ENCODE measurements around the gene PRPF38B. TPM values are rescaled to one million over a fixed set of nuclear protein-coding genes. Genes with fewer than 3 reads are reported as not detected.

Gene PRPF38B
- total RNA-seq, 1 donor from 2014 or later, result 62.4 TPM

DNA sequence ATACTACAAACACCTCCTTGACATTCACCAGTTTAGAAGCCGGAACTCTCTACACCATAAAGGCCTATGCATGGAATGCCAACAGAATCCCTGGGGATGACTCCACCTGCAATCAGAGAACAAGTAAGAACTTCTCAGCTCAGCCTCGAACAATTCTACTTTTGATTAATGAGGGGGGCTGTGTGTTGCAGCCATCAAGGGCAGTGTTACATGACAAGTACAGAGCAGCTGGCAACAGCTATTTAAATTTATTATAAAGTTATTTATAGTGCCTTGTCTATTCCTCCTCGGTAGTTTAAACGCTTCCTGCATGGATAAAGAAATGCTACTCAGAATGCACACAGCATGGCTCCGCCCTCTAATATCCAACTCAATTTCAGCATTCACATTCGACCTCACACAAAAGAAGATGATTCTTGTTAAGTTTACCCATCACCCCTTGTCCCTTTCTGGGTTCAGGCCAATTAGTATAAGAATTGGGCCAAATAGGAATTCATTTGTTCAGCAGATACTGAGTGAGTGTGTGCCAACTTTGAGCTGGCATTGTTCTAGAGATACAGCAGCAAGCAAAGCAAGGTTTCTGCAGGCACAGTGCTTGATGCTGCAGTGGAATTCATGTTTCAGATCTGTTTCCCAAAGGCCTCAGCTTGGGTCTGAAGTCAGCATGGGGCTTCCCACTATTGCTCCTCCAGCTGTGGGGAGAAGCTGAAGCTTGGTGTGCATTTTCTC, 27.0 kb downstream of the PRPF38B start:
- no peak for DNase-seq (ENCODE audit: low spot score in 2 of 2, unreplicated experiment in 2 of 2)
- Mint-ChIP-seq H3K9me3 (no peaks in the 10 kb centered on the region), H3K4me3 (no peak overlapping the region), H3K27me3 (ENCODE audit: low read depth) (peaks cover 2% of the 10 kb centered on the region), H3K27ac (no peak overlapping the region), H3K4me1 (peaks cover 3% of the 10 kb centered on the region), H3K36me3 (no peaks in the 10 kb centered on the region)
- TF ChIP-seq, protein P1, sequence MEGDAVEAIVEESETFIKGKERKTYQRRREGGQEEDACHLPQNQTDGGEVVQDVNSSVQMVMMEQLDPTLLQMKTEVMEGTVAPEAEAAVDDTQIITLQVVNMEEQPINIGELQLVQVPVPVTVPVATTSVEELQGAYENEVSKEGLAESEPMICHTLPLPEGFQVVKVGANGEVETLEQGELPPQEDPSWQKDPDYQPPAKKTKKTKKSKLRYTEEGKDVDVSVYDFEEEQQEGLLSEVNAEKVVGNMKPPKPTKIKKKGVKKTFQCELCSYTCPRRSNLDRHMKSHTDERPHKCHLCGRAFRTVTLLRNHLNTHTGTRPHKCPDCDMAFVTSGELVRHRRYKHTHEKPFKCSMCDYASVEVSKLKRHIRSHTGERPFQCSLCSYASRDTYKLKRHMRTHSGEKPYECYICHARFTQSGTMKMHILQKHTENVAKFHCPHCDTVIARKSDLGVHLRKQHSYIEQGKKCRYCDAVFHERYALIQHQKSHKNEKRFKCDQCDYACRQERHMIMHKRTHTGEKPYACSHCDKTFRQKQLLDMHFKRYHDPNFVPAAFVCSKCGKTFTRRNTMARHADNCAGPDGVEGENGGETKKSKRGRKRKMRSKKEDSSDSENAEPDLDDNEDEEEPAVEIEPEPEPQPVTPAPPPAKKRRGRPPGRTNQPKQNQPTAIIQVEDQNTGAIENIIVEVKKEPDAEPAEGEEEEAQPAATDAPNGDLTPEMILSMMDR (IDR thresholded peaks at IDR 0.05; ENCODE audit: unreplicated experiment), result no peak

DNA sequence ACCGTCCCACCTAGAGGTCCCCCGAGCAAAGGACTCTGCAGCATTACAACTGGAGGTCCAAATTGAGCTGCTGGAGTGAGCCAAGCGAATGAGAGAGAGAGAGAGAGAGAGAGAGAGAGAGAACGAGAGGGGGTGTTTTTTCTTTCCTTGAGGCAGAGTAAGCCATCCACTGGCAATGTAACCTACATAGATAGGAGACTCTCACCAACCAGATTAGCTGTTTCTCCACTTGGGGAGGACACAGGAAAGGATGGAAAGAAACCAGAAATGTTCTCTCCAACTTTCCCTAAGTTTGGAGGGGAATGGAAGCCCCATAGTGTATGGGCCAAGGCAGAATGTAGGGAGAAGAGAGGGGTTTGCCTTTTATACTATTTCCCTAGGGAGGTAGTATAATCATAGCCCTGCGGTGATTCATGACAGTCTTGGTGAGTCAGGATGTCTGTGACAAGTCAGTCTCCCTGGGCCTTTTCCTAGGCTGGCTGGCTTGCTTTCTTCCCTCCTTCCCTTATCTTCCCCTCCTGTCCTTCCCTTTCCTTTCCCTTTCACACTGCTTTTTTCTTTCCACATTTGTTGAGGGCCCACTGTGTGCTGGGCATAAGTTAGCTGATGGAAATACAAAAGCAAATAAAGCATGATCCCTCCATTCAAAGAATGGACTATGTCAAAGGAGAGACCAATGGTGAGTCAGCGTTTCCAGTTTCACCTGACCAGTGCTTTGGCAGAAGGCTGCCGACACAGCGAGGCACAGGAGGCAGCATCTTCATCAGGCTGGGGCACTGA, 27.7 kb downstream of the PRPF38B start:
- Mint-ChIP-seq H3K4me3 (no peak overlapping the region), H3K9me3 (no peaks in the 10 kb centered on the region), H3K36me3 (no peaks in the 10 kb centered on the region), H3K27ac (no peak overlapping the region), H3K4me1 (peaks cover 3% of the 10 kb centered on the region), H3K27me3 (ENCODE audit: low read depth) (peaks cover 2% of the 10 kb centered on the region)
- DNase-seq (ENCODE audit: low spot score in 2 of 2, unreplicated experiment in 2 of 2), result no peak
- TF ChIP-seq, protein P1 (IDR thresholded peaks at IDR 0.05; ENCODE audit: unreplicated experiment), result no peak

DNA sequence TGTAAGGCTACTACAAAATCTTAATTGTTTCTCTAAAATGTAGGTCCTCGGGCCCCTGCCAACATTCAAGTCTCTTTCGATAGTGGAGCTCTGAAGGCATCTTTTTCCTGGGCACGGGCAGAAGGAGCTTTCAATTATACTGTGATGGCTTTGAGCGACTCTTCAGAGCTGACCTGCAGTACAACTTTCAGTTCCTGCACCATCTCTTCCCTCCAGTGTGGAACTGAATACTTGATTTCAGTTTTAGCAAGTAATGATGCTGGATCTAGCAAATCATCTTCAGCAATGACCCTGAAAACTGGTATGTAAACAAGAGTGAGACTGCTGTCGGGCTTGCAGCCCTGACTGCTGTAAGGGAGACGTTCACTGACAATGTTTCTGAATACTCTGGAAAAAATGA, 30.2 kb downstream of the PRPF38B start:
- Mint-ChIP-seq H3K27me3 (ENCODE audit: low read depth) (peaks cover 6% of the 10 kb centered on the region), H3K4me1 (peaks cover 3% of the 10 kb centered on the region), H3K36me3 (no peaks in the 10 kb centered on the region), H3K27ac (no peak overlapping the region), H3K9me3 (no peaks in the 10 kb centered on the region), H3K4me3 (no peak overlapping the region)
- TF ChIP-seq, protein P1 (IDR thresholded peaks at IDR 0.05; ENCODE audit: unreplicated experiment), result no peak
- no peak for DNase-seq (ENCODE audit: low spot score in 2 of 2, unreplicated experiment in 2 of 2)

DNA sequence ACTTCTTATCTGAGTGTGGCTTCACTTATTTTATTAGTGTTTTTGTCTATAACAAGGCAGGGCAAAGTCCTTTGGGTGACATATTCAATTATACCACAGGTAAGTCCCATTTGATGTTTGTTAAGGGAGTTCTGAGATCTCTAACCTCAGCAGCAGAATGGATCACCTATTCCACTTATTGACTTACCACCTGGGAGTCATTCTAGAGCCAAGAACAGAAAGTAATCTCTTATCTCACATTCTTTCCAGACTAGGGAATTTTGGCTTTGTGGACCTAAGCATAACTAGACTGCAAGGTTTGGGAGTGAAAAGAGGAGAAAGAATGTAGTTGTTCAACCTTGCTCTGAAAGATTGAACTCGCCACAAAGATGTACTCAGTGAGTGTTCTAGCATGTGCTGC, 33.8 kb downstream of the PRPF38B start:
- DNase-seq (ENCODE audit: low spot score in 2 of 2, unreplicated experiment in 2 of 2), result no peak
- H3K27ac Mint-ChIP-seq, result no peak overlapping the region
- peaks cover 9% of the 10 kb centered on the region for H3K4me1 Mint-ChIP-seq
- TF ChIP-seq, protein P1 (IDR thresholded peaks at IDR 0.05; ENCODE audit: unreplicated experiment), result no peak
- H3K36me3 Mint-ChIP-seq, result no peaks in the 10 kb centered on the region
- H3K4me3 Mint-ChIP-seq, result no peak overlapping the region
- peaks cover 9% of the 10 kb centered on the region for H3K27me3 Mint-ChIP-seq (ENCODE audit: low read depth)
- no peaks in the 10 kb centered on the region for H3K9me3 Mint-ChIP-seq

DNA sequence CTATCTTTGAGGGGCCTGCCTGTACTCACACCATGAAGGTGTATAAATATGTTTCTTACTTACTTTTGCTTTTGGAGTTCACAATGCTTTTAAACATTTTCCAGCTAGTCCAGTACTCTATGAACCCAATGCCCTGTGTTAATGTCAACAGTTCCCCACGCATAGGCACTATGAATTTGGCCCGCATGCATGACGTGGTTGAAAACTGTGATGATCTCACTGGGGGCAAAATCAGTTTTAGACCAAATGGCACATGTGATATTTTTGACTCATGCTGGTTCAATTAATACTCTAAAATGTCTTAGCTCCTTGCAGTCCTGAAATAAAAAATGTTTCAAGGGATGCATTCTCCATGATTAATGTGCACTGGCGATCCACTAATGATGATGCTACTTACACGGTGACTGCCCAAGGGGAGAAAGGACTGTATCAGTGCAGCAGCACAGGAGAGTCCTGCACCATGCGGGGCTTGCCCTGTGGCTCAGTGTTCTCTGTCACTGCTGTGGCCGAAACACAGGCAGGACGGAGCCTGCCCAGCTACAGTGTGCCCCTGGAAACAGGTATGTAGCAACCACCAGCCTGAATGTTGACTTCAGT, 36.3 kb downstream of the PRPF38B start:
- no peak overlapping the region for H3K27ac Mint-ChIP-seq
- peaks cover 12% of the 10 kb centered on the region for H3K4me1 Mint-ChIP-seq
- peaks cover 9% of the 10 kb centered on the region for H3K27me3 Mint-ChIP-seq (ENCODE audit: low read depth)
- no peaks in the 10 kb centered on the region for H3K36me3 Mint-ChIP-seq
- no peak overlapping the region for H3K4me3 Mint-ChIP-seq
- no peaks in the 10 kb centered on the region for H3K9me3 Mint-ChIP-seq
- DNase-seq (ENCODE audit: low spot score in 2 of 2, unreplicated experiment in 2 of 2), result no peak
- TF ChIP-seq, protein P1 (IDR thresholded peaks at IDR 0.05; ENCODE audit: unreplicated experiment), result no peak
